HEK293T (cell line): ENCODE measurements around the gene WDR18.

ENCODE experiments used
- ARNT ChIP-seq: fragments of 450-650 bp; IDR thresholded peaks from 2 replicates; pipeline ENCODE4 v1.6.1; 2017; ENCODE audit warnings: mild to moderate bottlenecking
- ELF4 ChIP-seq: fragments of 450-650 bp; IDR thresholded peaks from 2 replicates; pipeline ENCODE4 v1.6.1; 2017; ENCODE audit warnings: antibody characterized with exemption
- FOXA1 ChIP-seq: fragments of 450-650 bp; IDR thresholded peaks from 2 replicates; pipeline ENCODE4 v1.6.1; 2016; ENCODE audit warnings: mild to moderate bottlenecking
- FOXK2 ChIP-seq: fragments of 450-650 bp; IDR thresholded peaks from 2 replicates; pipeline ENCODE4 v1.6.1; 2016; ENCODE audit warnings: mild to moderate bottlenecking
- FOXM1 ChIP-seq: fragments of 450-650 bp; IDR thresholded peaks from 2 replicates; pipeline ENCODE4 v1.6.1; 2017; ENCODE audit warnings: mild to moderate bottlenecking, borderline replicate concordance
- HDGF ChIP-seq: fragments of 450-650 bp; IDR thresholded peaks from 2 replicates; pipeline ENCODE4 v1.6.1; 2017; ENCODE audit warnings: antibody characterized with exemption, borderline replicate concordance
- LEF1 ChIP-seq: fragments of 450-650 bp; IDR thresholded peaks from 2 replicates; pipeline ENCODE4 v1.6.1; 2017; ENCODE audit warnings: mild to moderate bottlenecking, borderline replicate concordance
- SP1 ChIP-seq: fragments of 450-650 bp; IDR thresholded peaks from 2 replicates; pipeline ENCODE4 v1.6.1; 2017
- ZNF384 ChIP-seq: fragments of 450-650 bp; IDR thresholded peaks from 2 replicates; pipeline ENCODE4 v1.6.1; 2016

DNA sequence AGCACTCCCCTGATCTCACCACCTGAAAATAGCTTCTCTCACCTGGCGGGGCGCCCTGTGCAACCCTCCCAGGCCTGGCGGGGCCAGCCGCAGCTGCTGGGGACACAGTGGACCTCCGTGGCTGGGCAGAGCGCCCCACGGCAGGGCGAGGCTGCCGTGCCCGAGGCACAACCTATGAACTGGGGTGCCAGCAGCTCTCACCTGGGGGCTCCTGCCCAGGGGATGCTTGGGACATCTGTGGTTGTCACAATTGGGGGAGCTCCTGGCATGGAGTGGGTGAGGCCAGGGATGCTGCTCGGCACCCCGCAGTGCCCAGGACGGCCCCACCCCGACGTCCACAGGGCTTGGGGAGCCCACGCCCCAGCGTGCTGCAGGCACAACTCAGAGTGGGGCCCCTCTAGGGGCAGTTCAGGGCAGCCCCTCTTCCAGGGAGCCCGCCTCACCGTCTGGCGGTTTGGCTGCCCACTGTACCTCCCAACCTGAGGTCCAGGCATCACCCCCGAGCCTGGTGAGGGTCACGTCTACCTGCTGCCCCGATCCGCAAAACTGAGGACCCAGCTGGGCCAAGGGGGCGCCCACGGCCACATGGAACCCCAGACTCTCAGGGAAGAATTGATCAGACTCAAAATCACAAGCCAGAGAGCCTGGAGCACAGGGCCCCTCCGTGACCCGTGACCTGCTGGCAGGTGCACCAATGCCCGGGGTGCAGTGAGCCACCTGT, 31.1 kb downstream of the WDR18 start:
- no peak for TF ChIP-seq ZNF384
- TF ChIP-seq FOXM1: no peak
- no peak for TF ChIP-seq SP1
- no peak for TF ChIP-seq FOXK2
- no peak for TF ChIP-seq FOXA1
- TF ChIP-seq HDGF: no peak
- no peak for TF ChIP-seq ELF4
- no peak for TF ChIP-seq LEF1
- no peak for TF ChIP-seq ARNT
